GM12878 (cell line): Measurements from ENCODE around the gene HOXB6. TPM values are rescaled to one million over a fixed set of nuclear protein-coding genes. Genes with fewer than 3 reads are reported as not detected.

ENCODE experiments used
- ATAC-seq: fragments of 200-7000 bp; cut with Tn5 transposase; 3 replicates; pipeline ENCODE4 v1.9.1; 2020; ENCODE audit warnings: mild to moderate bottlenecking, moderate library complexity
- BruUV-seq: library from RNA; stranded (reverse); fragments of 400-500 nt; replicated peaks from 2 replicates; lab custom pipeline; 2021; lab: Mats Ljungman, UMichigan
- CTCF ChIA-PET: fragments of 300-600 bp; sonication (Branson Sonifier 250); formaldehyde crosslinking; extraction: SDS; loops from one replicate; lab custom pipeline; 2021; ENCODE audit warnings: inconsistent platforms; lab: Yijun Ruan, JAX
- POLR2A ChIA-PET: fragments of 350-600 bp; formaldehyde crosslinking; extraction: SDS; loops from one replicate; lab custom pipeline; 2021; ENCODE audit warnings: inconsistent platforms; lab: Charles Lee
- RAD21 ChIA-PET: fragments of 300-600 bp; sonication (Branson Sonifier 250); formaldehyde crosslinking; loops from one replicate; lab custom pipeline; 2023; ENCODE audit warnings: antibody characterized with exemption; ENCODE audit not compliant: unreplicated experiment; lab: Charles Lee
- SMC1A ChIA-PET: fragments of 300-600 bp; sonication (Branson Sonifier 250); formaldehyde crosslinking; loops from one replicate; lab custom pipeline; 2023; ENCODE audit not compliant: unreplicated experiment, uncharacterized antibody; lab: Charles Lee
- DNase-seq: peaks from one replicate; pipeline ENCODE4 v3.0.0-alpha.2; 2011; ENCODE audit warnings: low read depth, low spot score
- FAIRE-seq: peaks from 3 replicates; lab custom pipeline; 2011; peaks lifted over from hg19 to GRCh38; lab: Jason Lieb, UNC
- H2AFZ ChIP-seq: 2 replicates; pipeline ENCODE4 v1.6.0; 2011; ENCODE audit warnings: low read depth, low read length, control low read depth; ENCODE audit not compliant: control insufficient read depth
- H3K27ac ChIP-seq: 2 replicates; pipeline ENCODE4 v1.5.1; 2011; ENCODE audit warnings: control low read depth; ENCODE audit not compliant: control insufficient read depth, insufficient read depth
- H3K27me3 ChIP-seq, 2 experiments: replicated peaks in 1 of 2; 2 replicates each; pipeline versions ENCODE4 v1.6.0 to v1.6.1; 2011; ENCODE audit warnings: low read length in 1 of 2; ENCODE audit not compliant: control insufficient read depth in 2 of 2, insufficient read depth in 2 of 2
- H3K36me3 ChIP-seq, 2 experiments: 2 replicates each; pipeline ENCODE4 v1.5.1; 2011; ENCODE audit warnings: low read length in 1 of 2; ENCODE audit not compliant: control insufficient read depth in 2 of 2, insufficient read depth in 2 of 2
- H3K4me1 ChIP-seq: 2 replicates; pipeline ENCODE4 v1.6.1; 2011; ENCODE audit warnings: mild to moderate bottlenecking, low read length, moderate library complexity, mixed read lengths; ENCODE audit not compliant: control insufficient read depth, insufficient read depth
- H3K4me2 ChIP-seq: 2 replicates; pipeline ENCODE4 v1.6.0; 2011; ENCODE audit warnings: control low read depth; ENCODE audit not compliant: control insufficient read depth, insufficient read depth
- H3K4me3 ChIP-seq: fragments of 200-600 bp; sonication (generic); 2 replicates; pipeline ENCODE4 v1.5.1; 2016
- H3K79me2 ChIP-seq: 2 replicates; pipeline ENCODE4 v1.6.0; 2011; ENCODE audit warnings: low read length; ENCODE audit not compliant: control insufficient read depth, insufficient read depth
- H3K9ac ChIP-seq: 2 replicates; pipeline ENCODE4 v1.8.0; 2011; ENCODE audit warnings: low read length, control low read depth, mixed read lengths; ENCODE audit not compliant: control insufficient read depth, insufficient read depth
- H3K9me3 ChIP-seq: replicated peaks from 3 replicates; pipeline ENCODE4 v1.5.1; 2011; ENCODE audit warnings: mild to moderate bottlenecking, low read length; ENCODE audit not compliant: control insufficient read depth, insufficient read depth
- H4K20me1 ChIP-seq: 2 replicates; pipeline ENCODE4 v1.6.0; 2011; ENCODE audit not compliant: control insufficient read depth, insufficient read depth
- BACH1 ChIP-seq: fragments of 450-650 bp; IDR thresholded peaks from 2 replicates; pipeline ENCODE4 v1.6.1; 2017; ENCODE audit warnings: mild to moderate bottlenecking, borderline replicate concordance
- BHLHE40 ChIP-seq, 2 experiments: fragments of 450-650 bp in 1 of 2; IDR thresholded peaks; 2 replicates each; pipeline ENCODE4 v1.6.1; 2011 to 2017; ENCODE audit warnings: low read depth in 2 of 2, borderline replicate concordance in 1 of 2, improper control_type of control experiment in 1 of 2, low read length in 1 of 2, mild to moderate bottlenecking in 1 of 2
- E2F8 ChIP-seq: fragments of 450-650 bp; IDR thresholded peaks from 2 replicates; pipeline ENCODE4 v1.6.1; 2018; ENCODE audit warnings: mild to moderate bottlenecking, low read depth, moderate library complexity; ENCODE audit not compliant: partially characterized antibody
- EGR1 ChIP-seq, 2 experiments: IDR thresholded peaks; 1 replicate in 1 of 2; 2 replicates in 1 of 2; pipeline ENCODE4 v1.6.1; 2011 to 2012; ENCODE audit warnings: low read depth in 2 of 2, low read length in 2 of 2, borderline replicate concordance in 1 of 2, mild to moderate bottlenecking in 1 of 2, moderate library complexity in 1 of 2
- GABPA ChIP-seq: IDR thresholded peaks from 2 replicates; pipeline ENCODE4 v1.6.1; 2014; ENCODE audit warnings: antibody characterized with exemption, low read depth, mild to moderate bottlenecking, inconsistent platforms
- JUND ChIP-seq: IDR thresholded peaks from 2 replicates; pipeline ENCODE4 v1.6.1; 2012; ENCODE audit warnings: low read depth, mild to moderate bottlenecking, low read length, improper control_type of control experiment, moderate library complexity
- MTA3 ChIP-seq: IDR thresholded peaks from 2 replicates; pipeline ENCODE4 v1.6.1; 2012; ENCODE audit warnings: low read length, inconsistent platforms, borderline replicate concordance
- NFIC ChIP-seq: IDR thresholded peaks from 2 replicates; pipeline ENCODE4 v1.6.1; 2012; ENCODE audit warnings: low read depth, mild to moderate bottlenecking, inconsistent platforms, low read length, moderate library complexity
- NFYB ChIP-seq: IDR thresholded peaks from 2 replicates; pipeline ENCODE4 v1.6.1; 2011; ENCODE audit warnings: low read depth, mild to moderate bottlenecking, low read length, improper control_type of control experiment, moderate library complexity; ENCODE audit not compliant: insufficient read depth
- POU2F2 ChIP-seq: IDR thresholded peaks from 3 replicates; pipeline ENCODE4 v1.6.1; 2011; ENCODE audit warnings: low read depth, mild to moderate bottlenecking, low read length, borderline replicate concordance
- RAD21 ChIP-seq: IDR thresholded peaks from 2 replicates; pipeline ENCODE4 v1.6.1; 2011; ENCODE audit warnings: mild to moderate bottlenecking, low read depth, low read length, moderate library complexity; ENCODE audit not compliant: insufficient read depth
- SMARCA5 ChIP-seq: fragments of 450-650 bp; IDR thresholded peaks from 2 replicates; pipeline ENCODE4 v1.6.1; 2017; ENCODE audit warnings: mild to moderate bottlenecking
- TCF12 ChIP-seq: IDR thresholded peaks from 2 replicates; pipeline ENCODE4 v1.6.1; 2011; ENCODE audit warnings: low read depth, mild to moderate bottlenecking, low read length
- TCF3 ChIP-seq: IDR thresholded peaks from 2 replicates; pipeline ENCODE4 v1.6.1; 2012; ENCODE audit warnings: low read depth, mild to moderate bottlenecking, low read length, borderline replicate concordance; ENCODE audit not compliant: insufficient read depth
- ZBED1 ChIP-seq: IDR thresholded peaks from 2 replicates; pipeline ENCODE4 v1.6.1; 2016; ENCODE audit warnings: borderline replicate concordance
- ZBTB11 ChIP-seq: fragments of 450-650 bp; formaldehyde crosslinking; IDR thresholded peaks from 2 replicates; pipeline ENCODE4 v1.5.0; 2022; ENCODE audit warnings: mild to moderate bottlenecking, missing genetic modification characterization
- WGBS: methylation state at CpG from one replicate; pipeline ENCODE4 v1.1.6; 2016; ENCODE audit warnings: low lambda C conversion rate; ENCODE audit not compliant: insufficient replicate concordance, insufficient coverage; ENCODE audit errors: missing lambda C conversion rate; 5-methylcytosine and 5-hydroxymethylcytosine counted together
- in situ Hi-C: fragments of 300-500 bp; cut with MboI; formaldehyde crosslinking; loops from 9 replicates; pipeline ENCODE4 v1.14.3; 2018; ENCODE audit warnings: mixed read lengths
- intact Hi-C: fragments of 100-400 bp; cut with micrococcal nuclease; formaldehyde crosslinking; loops from one replicate; pipeline ENCODE4 v1.14.2; 2022; ENCODE audit not compliant: unreplicated experiment
- polyA plus RNA-seq, 11 experiments: library from polyadenylated mRNA; depleted of rRNA in 4 of 11; unstranded in 6 of 11; stranded (reverse) in 5 of 11; fragments of >200 nt; fragmentation: Nextera tagmentation in 4 of 11; fragmentation: Illumina TruSeq in 1 of 11; extraction: Ambion mirVana in 4 of 11; extraction: Trizol in 1 of 11; gene quantifications; 1 replicate in 1 of 11; 2 replicates in 10 of 11; pipeline versions ENCODE4 v1.2.1 to v1.2.3, GENCODE V29; 2011 to 2016; ENCODE audit warnings: inconsistent platforms in 2 of 11, missing spikeins in 2 of 11, low read depth in 1 of 11
- total RNA-seq, 4 experiments: library from RNA; depleted of rRNA in 3 of 4; stranded (reverse); fragments of >200 nt in 3 of 4; fragmentation: Illumina TruSeq in 1 of 4; extraction: Trizol in 1 of 4; gene quantifications; 2 replicates each; pipeline versions ENCODE4 v1.2.1 to v1.2.3, GENCODE V29; 2013 to 2021

Gene HOXB6
- total and polyA plus RNA-seq, 10 of the 15 experiments (the other 5 are each of a cell fraction or from before 2014, with no cell fraction given) = 0.04 to 0.51 (median 0.09) TPM; not detected in 2

- POLR2A ChIA-PET = interaction anchor here (1.2 kb wide), 1 partner anchor 13 kb away, joined by 3 read pairs; no protein-coding TSS in a partner anchor
- FAIRE-seq = no peak
- intact Hi-C loops = loop anchor here (2.0 kb wide), 2 partner anchors 259 to 287 kb away; no protein-coding TSS in a partner anchor
Observed at GRCh38 chr17:48595278-48595999, 9.3 kb downstream of the HOXB6 start.

More at GRCh38 chr17:48595278-48595999, 9.3 kb downstream of the HOXB6 start:
- DNase-seq (no peak), ATAC-seq (no peak)
- no peaks in the 10 kb centered on the region for H3K36me3 ChIP-seq
- BruUV-seq = no TSS peak
- RAD21 ChIA-PET = interaction anchor here (0.7 to 3.8 kb wide), 4 partner anchors 103 to 516 kb away, joined by 3 to 29 read pairs (median 3); no protein-coding TSS in a partner anchor
- TF ChIP-seq BACH1 = no peak
- TF ChIP-seq ZBTB11 (CRISPR knock-in tag) = no peak
- no peak for TF ChIP-seq TCF3
- TF ChIP-seq JUND = no peak
- TF ChIP-seq SMARCA5 = no peak
- no peak for TF ChIP-seq NFYB
- no peak for TF ChIP-seq POU2F2
- no peak for TF ChIP-seq GABPA
- no peak for TF ChIP-seq RAD21
- no peak for TF ChIP-seq BHLHE40 (IDR thresholded peaks at IDR 0.05; ENCODE audit: borderline replicate concordance in 1 of 2, low read depth in 2 of 2, low read length in 1 of 2)
- no peak for TF ChIP-seq NFIC
- TF ChIP-seq TCF12 = no peak
- TF ChIP-seq EGR1 (IDR thresholded peaks at IDR 0.05; ENCODE audit: borderline replicate concordance in 1 of 2, low read depth in 2 of 2, low read length in 2 of 2) = no peak
- no peak for TF ChIP-seq E2F8
- TF ChIP-seq ZBED1 = no peak
- TF ChIP-seq MTA3 = no peak
- H4K20me1 ChIP-seq = no peaks in the 10 kb centered on the region
- no peaks in the 10 kb centered on the region for H3K9me3 ChIP-seq
- H3K27me3 ChIP-seq = peaks cover 8 to 42% of the 10 kb centered on the region in 2 experiments
- no peak overlapping the region for H3K27ac ChIP-seq
- no peaks in the 10 kb centered on the region for H3K79me2 ChIP-seq
- 67% methylated on average over 25 of the region's 25 CpGs for WGBS
- no peak overlapping the region for H3K9ac ChIP-seq
- no peak overlapping the region for H3K4me3 ChIP-seq
- no peak overlapping the region for H2AFZ ChIP-seq
- H3K4me1 ChIP-seq = peaks cover 10% of the 10 kb centered on the region
- in situ Hi-C loops = loop anchor here (5.0 kb wide), 1 partner anchor 333 kb away; no protein-coding TSS in a partner anchor
- SMC1A ChIA-PET = interaction anchor here (1.0 to 4.3 kb wide), 5 partner anchors 82 to 322 kb away, joined by 3 to 47 read pairs (median 4); no protein-coding TSS in a partner anchor
- CTCF ChIA-PET = interaction anchor here (0.8 to 3.0 kb wide), 4 partner anchors 23 to 515 kb away, joined by 3 to 13 read pairs (median 4); no protein-coding TSS in a partner anchor
- no peak overlapping the region for H3K4me2 ChIP-seq
